Osteocyte (in vitro differentiated cells): ENCODE measurements around the gene PTOV1. TPM values are rescaled to one million over a fixed set of nuclear protein-coding genes. Genes with fewer than 3 reads are reported as not detected.
A peak's percentile ranks its signal among the peaks of the same experiment; 100 is the strongest.

Experiments used
- DNase-seq: peaks from one replicate; pipeline ENCODE4 v3.0.0; 2021; ENCODE audit warnings: mixed read lengths; ENCODE audit not compliant: unreplicated experiment; ENCODE audit errors: extremely low spot score
- H3K27ac Mint-ChIP-seq: one replicate; pipeline ENCODE4 v1.8.0; 2021; ENCODE audit warnings: mild to moderate bottlenecking, mixed read lengths; ENCODE audit not compliant: unreplicated experiment
- H3K27me3 Mint-ChIP-seq: one replicate; pipeline ENCODE4 v1.8.0; 2021; ENCODE audit warnings: mixed read lengths; ENCODE audit not compliant: unreplicated experiment
- H3K36me3 Mint-ChIP-seq: one replicate; pipeline ENCODE4 v1.8.0; 2021; ENCODE audit warnings: mixed read lengths; ENCODE audit not compliant: unreplicated experiment
- H3K4me1 Mint-ChIP-seq: one replicate; pipeline ENCODE4 v1.8.0; 2021; ENCODE audit warnings: mixed read lengths; ENCODE audit not compliant: unreplicated experiment
- H3K4me3 Mint-ChIP-seq: one replicate; pipeline ENCODE4 v1.8.0; 2021; ENCODE audit warnings: mild to moderate bottlenecking, moderate library complexity, mixed read lengths; ENCODE audit not compliant: unreplicated experiment
- H3K9me3 Mint-ChIP-seq: one replicate; pipeline ENCODE4 v1.8.0; 2021; ENCODE audit warnings: mixed read lengths; ENCODE audit not compliant: unreplicated experiment
- CTCF ChIP-seq: fragments of 200-600 bp; sonication (generic); IDR thresholded peaks from 2 replicates; pipeline ENCODE4 v1.5.0; 2021; ENCODE audit warnings: antibody characterized with exemption, mild to moderate bottlenecking, moderate library complexity
- total RNA-seq: library from RNA; stranded (reverse); gene quantifications from 2 replicates; pipeline ENCODE4 v1.2.1, GENCODE V29; 2021

PTOV1 gene
- total RNA-seq, 1 donor from 2014 or later: 295 TPM

- DNase-seq: no peak
- H3K27me3 Mint-ChIP-seq: peaks cover 6% of the 10 kb centered on the region
- no peaks in the 10 kb centered on the region for H3K9me3 Mint-ChIP-seq
- peaks cover 7% of the 10 kb centered on the region for H3K36me3 Mint-ChIP-seq
- H3K27ac Mint-ChIP-seq: no peak overlapping the region
- H3K4me3 Mint-ChIP-seq: no peak overlapping the region
- no peak for TF ChIP-seq CTCF
- peaks cover 8% of the 10 kb centered on the region for H3K4me1 Mint-ChIP-seq
Observed at GRCh38 chr19:49889038-49889686, 38.2 kb downstream of the PTOV1 start.

- H3K4me1 Mint-ChIP-seq: peaks cover 8% of the 10 kb centered on the region
- no peak for DNase-seq
- TF ChIP-seq CTCF: peak; percentile 75
- H3K36me3 Mint-ChIP-seq: peaks cover 2% of the 10 kb centered on the region
- H3K27me3 Mint-ChIP-seq: peaks cover 6% of the 10 kb centered on the region
- no peaks in the 10 kb centered on the region for H3K9me3 Mint-ChIP-seq
- H3K4me3 Mint-ChIP-seq: peak overlapping the region; percentile 60
- no peak overlapping the region for H3K27ac Mint-ChIP-seq
Observed at GRCh38 chr19:49889687-49890348, 38.9 kb downstream of the PTOV1 start.

GRCh38 chr19:49890349-49891311, 39.7 kb downstream of the PTOV1 start:
- Mint-ChIP-seq H3K27me3 (peaks cover 6% of the 10 kb centered on the region), H3K36me3 (no peaks in the 10 kb centered on the region), H3K27ac (no peak overlapping the region), H3K4me3 (peak overlapping the region; percentile 60), H3K4me1 (peaks cover 8% of the 10 kb centered on the region), H3K9me3 (no peaks in the 10 kb centered on the region)
- no peak for DNase-seq
- peak; percentile 1 for TF ChIP-seq CTCF

GRCh38 chr19:49891393-49891792, 40.4 kb downstream of the PTOV1 start:
- TF ChIP-seq CTCF: no peak
- DNase-seq: no peak
- no peaks in the 10 kb centered on the region for H3K36me3 Mint-ChIP-seq
- H3K27ac Mint-ChIP-seq: no peak overlapping the region
- H3K27me3 Mint-ChIP-seq: peaks cover 6% of the 10 kb centered on the region
- H3K9me3 Mint-ChIP-seq: no peaks in the 10 kb centered on the region
- H3K4me3 Mint-ChIP-seq: no peak overlapping the region
- peaks cover 8% of the 10 kb centered on the region for H3K4me1 Mint-ChIP-seq
